Measurements from ENCODE around the gene NTS. TPM values are rescaled to one million over a fixed set of nuclear protein-coding genes. Genes with fewer than 3 reads are reported as not detected.

Gene NTS
- total and polyA plus RNA-seq, 2 experiments from 2014 or later: 17.1 to 30.8 TPM

- no peaks in the 10 kb centered on the region for H4K20me1 ChIP-seq (replicated peaks; ENCODE audit: insufficient read depth)
- no peaks in the 10 kb centered on the region for H3K36me3 ChIP-seq (ENCODE audit: insufficient read depth)
- no peaks in the 10 kb centered on the region for H3K9me2 ChIP-seq (ENCODE audit: insufficient read depth)
- no peaks in the 10 kb centered on the region for H3F3A ChIP-seq (replicated peaks; ENCODE audit: low read depth)
- no peak overlapping the region for H3K4me3 Mint-ChIP-seq
- H3K27ac ChIP-seq (ENCODE audit: low read depth): no peak overlapping the region
- H3K27ac Mint-ChIP-seq: no peak overlapping the region
- H2AFZ ChIP-seq: no peak overlapping the region
- H3K4me1 Mint-ChIP-seq: peaks cover 24% of the 10 kb centered on the region; the same call in 2 of the 3 replicates
- H3K9me3 Mint-ChIP-seq: no peaks in the 10 kb centered on the region; the same call in 2 of the 3 replicates
- H3K4me2 ChIP-seq: no peak overlapping the region
- TF ChIP-seq CTCF (conservative IDR thresholded peaks at IDR 0.05; ENCODE audit: low read depth in 2 of 2): peak; percentile 76 to 90
- TF ChIP-seq ZNF462 (CRISPR knock-in tag; IDR thresholded peaks at IDR 0.05): no peak
- ATAC-seq (peak; percentile 50; the same call in 2 of the 3 replicates), DNase-seq (ENCODE audit: low spot score) (peak; percentile 88)
- no peaks in the 10 kb centered on the region for H3K79me2 ChIP-seq (replicated peaks; ENCODE audit: insufficient read depth)
- peaks cover 4% of the 10 kb centered on the region for H3K27me3 Mint-ChIP-seq (ENCODE audit: insufficient read depth, low read depth, poor library complexity)
- H3K4me3 ChIP-seq: no peak overlapping the region
- H3K36me3 Mint-ChIP-seq (ENCODE audit: low read depth): no peaks in the 10 kb centered on the region; the same call in 2 of the 3 replicates
- peaks cover 22% of the 10 kb centered on the region for H3K4me1 ChIP-seq (ENCODE audit: insufficient read depth)
- no peaks in the 10 kb centered on the region for H3K27me3 ChIP-seq (ENCODE audit: insufficient read depth)
Observed at GRCh38 chr12:85872497-85873091, 1.5 kb upstream of the NTS start.

GRCh38 chr12:85877459-85877858 lies 3.4 kb downstream of the NTS start:
- Mint-ChIP-seq H3K27ac (no peak overlapping the region; the same call in 1 of the 2 replicates), H3K4me1 (peaks cover 23% of the 10 kb centered on the region; the same call in 2 of the 3 replicates), H3K9me3 (no peaks in the 10 kb centered on the region), H3K36me3 (ENCODE audit: low read depth) (no peaks in the 10 kb centered on the region; the same call in 2 of the 3 replicates), H3K4me3 (no peak overlapping the region), H3K27me3 (ENCODE audit: insufficient read depth, low read depth, poor library complexity) (peaks cover 2% of the 10 kb centered on the region)
- Histone ChIP-seq H3F3A (replicated peaks; ENCODE audit: low read depth) (peaks cover 5% of the 10 kb centered on the region; the same call in 1 of the 2 replicates), H3K4me1 (ENCODE audit: insufficient read depth) (peaks cover 35% of the 10 kb centered on the region), H3K27me3 (ENCODE audit: insufficient read depth) (no peaks in the 10 kb centered on the region), H2AFZ (no peak overlapping the region), H3K9me2 (ENCODE audit: insufficient read depth) (no peaks in the 10 kb centered on the region), H3K79me2 (replicated peaks; ENCODE audit: insufficient read depth) (no peaks in the 10 kb centered on the region), H3K27ac (ENCODE audit: low read depth) (no peak overlapping the region), H3K4me3 (no peak overlapping the region), H3K4me2 (no peak overlapping the region), H3K36me3 (ENCODE audit: insufficient read depth) (no peaks in the 10 kb centered on the region), H4K20me1 (replicated peaks; ENCODE audit: insufficient read depth) (no peaks in the 10 kb centered on the region)
- DNase-seq (ENCODE audit: low spot score): no peak
- peak; percentile 54; the same call in 2 of the 3 replicates for ATAC-seq
- no peak for TF ChIP-seq ETS1 (IDR thresholded peaks at IDR 0.05)

All from GM23338 (cell line).